ENCODE measurements around the gene RPL10. TPM values are rescaled to one million over a fixed set of nuclear protein-coding genes. Genes with fewer than 3 reads are reported as not detected.

Gene RPL10
- 2,364 and 2,443 TPM in 2 replicates for total RNA-seq
- long read RNA-seq, transcript RPL10-204 (7 exons, 2,318 nt), result minor isoform, 33 of 1,626 reads
- long read RNA-seq, transcript RPL10-216 (5 exons, 1,369 nt), result minor isoform, 6 of 1,626 reads
- long read RNA-seq, transcript RPL10-201 (6 exons, 2,278 nt), result major isoform, 1,537 of 1,626 reads
- long read RNA-seq, partial matches to known transcripts, result 32 of 1,626 reads
- long read RNA-seq, other reads (novel, unspliced or antisense), result 6 of 1,626 reads

DNA sequence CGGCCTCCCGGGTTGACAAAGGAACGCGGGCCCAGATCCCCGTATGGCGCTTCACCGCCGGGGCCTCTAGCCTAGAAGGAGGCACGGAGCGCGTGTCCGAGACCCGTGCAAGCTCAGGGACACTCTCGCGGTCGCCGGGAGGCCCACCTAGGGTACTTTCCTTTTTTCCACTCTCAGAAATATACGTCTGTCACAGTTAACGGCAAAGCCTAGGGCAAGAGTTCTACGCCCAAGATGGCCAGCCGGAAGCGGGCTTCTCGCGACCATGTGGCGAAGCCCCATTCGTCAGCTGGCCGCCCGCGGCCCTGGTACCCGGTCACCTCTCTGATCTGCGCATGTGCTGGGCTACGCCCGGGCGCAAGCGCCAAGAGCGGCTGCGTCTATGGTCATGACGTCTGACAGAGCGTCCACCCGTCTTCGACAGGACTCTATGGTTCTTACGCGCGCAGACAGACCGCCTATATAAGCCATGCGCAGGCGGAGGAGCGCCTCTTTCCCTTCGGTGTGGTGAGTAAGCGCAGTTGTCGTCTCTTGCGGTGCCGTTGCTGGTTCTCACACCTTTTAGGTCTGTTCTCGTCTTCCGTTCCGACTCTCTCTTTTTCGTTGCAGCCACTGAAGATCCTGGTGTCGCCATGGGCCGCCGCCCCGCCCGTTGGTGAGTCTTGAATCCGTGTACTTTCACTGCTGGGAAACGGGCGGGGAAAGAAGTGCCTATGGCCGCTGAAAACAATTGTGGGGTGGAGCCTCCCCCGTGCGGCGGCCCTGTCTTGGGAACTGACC is at the start of gene RPL10:
Gene RPL10 (plus strand): TSS at position 490 of the 780 bp plus-strand sequence. CDS start 143 bp downstream, at position 633.
- H3K36me3 Mint-ChIP-seq (ENCODE audit: insufficient read depth), result peaks cover 13% of the 10 kb centered on the region
- peak within 1 kb of the TSS; percentile 97 for H3K4me3 Mint-ChIP-seq (ENCODE audit: low read depth)
- TF ChIP-seq, protein P1, sequence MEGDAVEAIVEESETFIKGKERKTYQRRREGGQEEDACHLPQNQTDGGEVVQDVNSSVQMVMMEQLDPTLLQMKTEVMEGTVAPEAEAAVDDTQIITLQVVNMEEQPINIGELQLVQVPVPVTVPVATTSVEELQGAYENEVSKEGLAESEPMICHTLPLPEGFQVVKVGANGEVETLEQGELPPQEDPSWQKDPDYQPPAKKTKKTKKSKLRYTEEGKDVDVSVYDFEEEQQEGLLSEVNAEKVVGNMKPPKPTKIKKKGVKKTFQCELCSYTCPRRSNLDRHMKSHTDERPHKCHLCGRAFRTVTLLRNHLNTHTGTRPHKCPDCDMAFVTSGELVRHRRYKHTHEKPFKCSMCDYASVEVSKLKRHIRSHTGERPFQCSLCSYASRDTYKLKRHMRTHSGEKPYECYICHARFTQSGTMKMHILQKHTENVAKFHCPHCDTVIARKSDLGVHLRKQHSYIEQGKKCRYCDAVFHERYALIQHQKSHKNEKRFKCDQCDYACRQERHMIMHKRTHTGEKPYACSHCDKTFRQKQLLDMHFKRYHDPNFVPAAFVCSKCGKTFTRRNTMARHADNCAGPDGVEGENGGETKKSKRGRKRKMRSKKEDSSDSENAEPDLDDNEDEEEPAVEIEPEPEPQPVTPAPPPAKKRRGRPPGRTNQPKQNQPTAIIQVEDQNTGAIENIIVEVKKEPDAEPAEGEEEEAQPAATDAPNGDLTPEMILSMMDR (IDR thresholded peaks at IDR 0.05; ENCODE audit: unreplicated experiment), result no peak
- H3K27me3 Mint-ChIP-seq, result no peaks in the 10 kb centered on the region
- peaks cover 5% of the 10 kb centered on the region for H3K9me3 Mint-ChIP-seq (ENCODE audit: low read depth)
- H3K27ac Mint-ChIP-seq, result peak within 1 kb of the TSS; percentile 99
- peaks cover 9% of the 10 kb centered on the region for H3K4me1 Mint-ChIP-seq (ENCODE audit: low read depth)
- peak; percentile 82 for DNase-seq (ENCODE audit: low spot score, unreplicated experiment)

- TF ChIP-seq, protein P1 (IDR thresholded peaks at IDR 0.05; ENCODE audit: unreplicated experiment), result no peak
- peaks cover 3% of the 10 kb centered on the region for H3K9me3 Mint-ChIP-seq (ENCODE audit: low read depth)
- no peaks in the 10 kb centered on the region for H3K4me1 Mint-ChIP-seq (ENCODE audit: low read depth)
- no peak overlapping the region for H3K4me3 Mint-ChIP-seq (ENCODE audit: low read depth)
- H3K27ac Mint-ChIP-seq, result peak overlapping the region; percentile 24
- no peaks in the 10 kb centered on the region for H3K27me3 Mint-ChIP-seq
- H3K36me3 Mint-ChIP-seq (ENCODE audit: insufficient read depth), result peaks cover 4% of the 10 kb centered on the region
- no peak for DNase-seq (ENCODE audit: low spot score, unreplicated experiment)
These were observed 49.4 kb upstream of the RPL10 start for GRCh38 chrX:154348646-154349358.

DNA sequence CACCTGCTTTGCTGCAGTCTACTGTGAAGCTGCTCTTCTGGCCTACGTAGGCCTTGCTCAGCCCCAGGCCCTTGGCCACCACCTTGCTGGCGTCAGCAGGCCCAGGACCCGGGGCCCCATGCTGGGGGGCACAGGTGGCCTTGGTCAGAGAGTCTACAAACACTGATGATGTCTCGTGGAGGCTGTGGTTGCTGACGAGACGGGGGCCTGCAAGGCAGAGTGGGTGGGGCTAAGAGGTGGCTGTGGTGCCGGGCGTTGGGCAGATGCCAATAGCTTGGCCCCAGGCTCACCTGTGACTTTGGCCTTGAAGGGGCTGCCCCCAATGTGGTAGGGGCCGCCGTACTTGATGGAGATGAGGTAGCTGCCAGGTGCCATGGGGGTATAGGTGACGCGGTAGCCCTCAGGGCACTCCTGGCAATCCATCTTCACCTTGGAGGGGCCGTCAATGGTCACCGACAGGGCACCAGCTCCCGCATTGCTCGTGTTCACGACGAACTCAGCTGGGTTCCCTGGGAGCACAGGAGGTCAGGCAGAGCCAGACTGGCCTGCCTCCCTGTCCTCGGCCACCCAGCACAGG is 48.7 kb upstream of the RPL10 start:
- Mint-ChIP-seq H3K36me3 (ENCODE audit: insufficient read depth) (peaks cover 4% of the 10 kb centered on the region), H3K4me3 (ENCODE audit: low read depth) (no peak overlapping the region), H3K4me1 (ENCODE audit: low read depth) (no peaks in the 10 kb centered on the region), H3K27ac (peak overlapping the region; percentile 24), H3K9me3 (ENCODE audit: low read depth) (peaks cover 3% of the 10 kb centered on the region), H3K27me3 (no peaks in the 10 kb centered on the region)
- TF ChIP-seq, protein P1 (IDR thresholded peaks at IDR 0.05; ENCODE audit: unreplicated experiment), result no peak
- no peak for DNase-seq (ENCODE audit: low spot score, unreplicated experiment)

DNA sequence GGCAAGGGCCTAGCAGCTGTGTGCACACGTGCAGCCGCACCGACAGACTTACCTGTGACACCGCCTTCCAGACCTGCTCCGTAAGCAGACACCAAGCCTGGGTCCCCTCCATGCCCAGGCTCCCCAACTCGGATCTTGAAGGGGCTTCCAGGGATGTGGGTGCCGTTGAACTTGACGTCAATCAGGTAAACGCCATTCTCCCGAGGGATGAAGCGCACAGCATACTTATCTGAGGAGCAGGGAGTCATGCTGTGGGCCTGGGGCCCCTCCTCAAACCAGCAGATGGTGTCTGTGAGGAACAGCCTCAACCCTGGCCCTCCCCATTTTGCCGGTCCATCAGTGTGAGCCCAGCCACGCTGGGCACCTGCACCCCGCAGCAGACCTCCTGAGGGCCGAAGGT is 48.2 kb upstream of the RPL10 start:
- TF ChIP-seq, protein P1 (IDR thresholded peaks at IDR 0.05; ENCODE audit: unreplicated experiment), result no peak
- Mint-ChIP-seq H3K27ac (no peak overlapping the region), H3K4me1 (ENCODE audit: low read depth) (no peaks in the 10 kb centered on the region), H3K9me3 (ENCODE audit: low read depth) (peaks cover 3% of the 10 kb centered on the region), H3K36me3 (ENCODE audit: insufficient read depth) (peaks cover 4% of the 10 kb centered on the region), H3K4me3 (ENCODE audit: low read depth) (no peak overlapping the region), H3K27me3 (no peaks in the 10 kb centered on the region)
- no peak for DNase-seq (ENCODE audit: low spot score, unreplicated experiment)

All from progenitor cell of endocrine pancreas (in vitro differentiated cells).